SH-SY5Y (cell line): ENCODE data around the gene BBS5.

Experiments
- GATA2 ChIP-seq: IDR thresholded peaks from 2 replicates; pipeline ENCODE4 v1.6.1; 2011; ENCODE audit warnings: mild to moderate bottlenecking, low read depth, low read length
- GATA3 ChIP-seq: IDR thresholded peaks from 2 replicates; pipeline ENCODE4 v1.6.1; 2011; ENCODE audit warnings: low read depth, mild to moderate bottlenecking, low read length, moderate library complexity

DNA sequence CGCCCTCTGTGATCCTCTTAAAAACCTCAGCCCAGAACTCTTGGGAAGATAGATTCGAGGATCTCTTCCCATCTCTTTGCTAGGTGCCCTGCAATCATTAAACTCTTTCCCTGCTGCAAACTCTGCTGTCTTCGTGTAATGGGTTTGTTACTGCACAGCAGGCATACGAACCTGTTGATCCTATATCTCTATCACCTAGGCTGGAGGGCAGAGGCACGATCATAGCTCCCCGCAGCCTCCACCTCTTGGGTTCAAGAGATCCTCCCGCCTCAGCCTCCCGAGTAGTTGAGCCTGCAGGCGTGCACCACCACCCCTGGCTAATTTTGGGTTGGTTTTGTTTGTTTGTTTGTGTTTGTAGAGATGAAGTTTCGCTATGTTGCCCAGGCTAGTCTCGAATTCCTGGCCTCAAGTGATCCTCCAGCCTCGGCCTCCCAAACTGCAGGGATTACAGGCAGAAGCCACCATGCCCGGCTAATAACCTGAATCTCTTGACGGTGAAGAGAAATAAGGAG is 493 bp upstream of the BBS5 start:
- TF ChIP-seq GATA2: no peak
- TF ChIP-seq GATA3: no peak
